Uterus (tissue), 2 donors: ENCODE results near the gene NSUN6.
"Not testable (repeated sequence)": the region's sequence is repeated elsewhere in the genome, so short reads cannot be mapped to it uniquely, and the experiment has no call there.

Experiments used
- POLR2A ChIP-seq, 2 donors: fragments of 450-650 bp; IDR thresholded peaks; one replicate each; pipeline ENCODE4 v1.6.1; 2016; ENCODE audit warnings: antibody characterized with exemption in 2 of 2, mild to moderate bottlenecking in 1 of 2, moderate library complexity in 1 of 2
- TF ChIP-seq, protein P1 (sequence below), 4 experiments: fragments of 200-600 bp in 2 of 4; fragments of 450-650 bp in 2 of 4; sonication (generic) in 2 of 4; IDR thresholded peaks; one replicate each; pipeline ENCODE4 v1.5.1; 2016 to 2019; ENCODE audit warnings: antibody characterized with exemption in 4 of 4, mild to moderate bottlenecking in 2 of 4, moderate library complexity in 1 of 4

DNA sequence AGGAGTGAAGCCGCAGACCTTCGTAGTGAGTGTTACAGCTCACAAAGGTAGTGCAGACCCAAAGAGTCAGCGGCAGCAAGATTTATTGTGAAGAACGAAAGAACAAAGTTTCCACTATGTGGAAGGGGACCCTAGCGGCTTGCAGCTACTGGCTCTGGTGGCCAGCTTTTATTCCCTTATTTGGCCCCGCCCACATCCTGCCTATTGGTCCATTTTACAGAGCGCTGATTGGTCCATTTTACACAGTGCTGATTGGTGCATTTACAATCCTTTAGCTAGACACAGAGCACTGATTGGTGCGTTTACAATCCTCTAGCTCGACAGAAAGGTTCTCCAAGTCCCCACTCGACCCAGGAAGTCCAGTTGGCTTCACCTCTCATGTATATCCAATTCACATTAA is 64.8 kb downstream of the NSUN6 start:
- TF ChIP-seq, protein P1, sequence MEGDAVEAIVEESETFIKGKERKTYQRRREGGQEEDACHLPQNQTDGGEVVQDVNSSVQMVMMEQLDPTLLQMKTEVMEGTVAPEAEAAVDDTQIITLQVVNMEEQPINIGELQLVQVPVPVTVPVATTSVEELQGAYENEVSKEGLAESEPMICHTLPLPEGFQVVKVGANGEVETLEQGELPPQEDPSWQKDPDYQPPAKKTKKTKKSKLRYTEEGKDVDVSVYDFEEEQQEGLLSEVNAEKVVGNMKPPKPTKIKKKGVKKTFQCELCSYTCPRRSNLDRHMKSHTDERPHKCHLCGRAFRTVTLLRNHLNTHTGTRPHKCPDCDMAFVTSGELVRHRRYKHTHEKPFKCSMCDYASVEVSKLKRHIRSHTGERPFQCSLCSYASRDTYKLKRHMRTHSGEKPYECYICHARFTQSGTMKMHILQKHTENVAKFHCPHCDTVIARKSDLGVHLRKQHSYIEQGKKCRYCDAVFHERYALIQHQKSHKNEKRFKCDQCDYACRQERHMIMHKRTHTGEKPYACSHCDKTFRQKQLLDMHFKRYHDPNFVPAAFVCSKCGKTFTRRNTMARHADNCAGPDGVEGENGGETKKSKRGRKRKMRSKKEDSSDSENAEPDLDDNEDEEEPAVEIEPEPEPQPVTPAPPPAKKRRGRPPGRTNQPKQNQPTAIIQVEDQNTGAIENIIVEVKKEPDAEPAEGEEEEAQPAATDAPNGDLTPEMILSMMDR (IDR thresholded peaks at IDR 0.05) = not testable (repeated sequence)
- TF ChIP-seq POLR2A (IDR thresholded peaks at IDR 0.05) = not testable (repeated sequence)
